Measurements from ENCODE around the gene IL1RAPL2.

The IL1RAPL2 gene

DNA sequence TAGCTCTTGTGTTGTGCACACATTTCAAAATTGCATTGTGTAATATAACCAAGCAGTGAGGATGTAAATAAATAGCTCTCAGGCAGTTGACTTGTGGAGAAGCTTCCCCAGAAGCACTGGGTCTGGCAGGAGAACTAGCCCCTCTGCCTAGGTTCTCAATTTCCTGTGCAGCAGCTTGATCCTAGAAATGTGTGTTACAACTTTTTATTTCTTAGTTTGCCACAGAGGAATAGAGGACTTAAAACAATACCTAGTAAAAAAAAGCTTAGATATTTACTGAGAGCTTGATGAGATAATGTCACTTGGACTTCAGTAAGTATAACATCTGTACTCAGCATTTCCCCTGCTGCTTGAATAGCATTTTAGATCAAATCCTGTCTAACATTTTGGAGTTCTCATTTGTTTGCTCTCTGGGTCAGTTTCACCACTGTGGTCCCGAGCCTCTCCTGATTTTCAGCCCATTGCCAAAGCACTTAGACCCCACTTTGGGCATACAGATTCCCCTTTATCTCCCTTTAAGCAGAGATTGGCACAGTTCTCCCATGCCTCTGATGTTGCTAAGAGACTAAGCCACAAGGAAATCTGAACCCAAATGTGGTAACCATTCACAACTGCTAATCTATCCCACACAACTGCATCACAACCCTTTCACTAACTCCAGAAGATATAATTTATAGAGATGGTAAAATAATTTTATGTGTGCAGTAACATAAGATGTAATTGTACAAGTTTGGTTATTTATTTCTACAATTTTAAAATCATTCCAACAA lies 1158.2 kb downstream of the IL1RAPL2 start:
- no peaks in the 10 kb centered on the region for H3K4me1 ChIP-seq (ENCODE audit: insufficient read depth, low read length)
- no peak overlapping the region for H2AFZ ChIP-seq (ENCODE audit: low read depth, low read length)
- no peaks in the 10 kb centered on the region for H3K27me3 ChIP-seq (ENCODE audit: insufficient read depth, low read length)
- no peaks in the 10 kb centered on the region for H3K9me3 ChIP-seq (ENCODE audit: low read length)
- no peak overlapping the region for H3K4me3 ChIP-seq (ENCODE audit: low read length)
- H3K36me3 ChIP-seq (ENCODE audit: insufficient read depth, low read length) = no peaks in the 10 kb centered on the region

DNA sequence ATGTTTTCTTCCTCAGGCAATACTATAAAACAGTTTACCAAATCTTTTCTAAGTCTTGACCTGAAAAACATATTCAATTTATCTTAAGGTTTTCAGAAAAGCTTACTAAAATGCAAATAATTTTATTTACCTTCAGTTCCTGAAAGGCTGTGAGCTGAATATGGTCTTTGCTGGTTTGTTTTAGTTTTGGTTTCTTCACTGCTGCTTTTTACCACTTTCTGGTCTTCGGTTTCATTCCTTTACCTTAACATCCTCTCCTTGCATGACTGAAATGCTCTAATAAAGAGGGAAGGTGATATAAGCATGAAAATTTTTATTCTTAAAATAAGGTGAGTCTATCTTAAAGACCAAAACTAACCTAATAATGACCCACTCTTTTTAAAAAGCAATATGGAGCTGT lies 1159.2 kb downstream of the IL1RAPL2 start:
- H3K4me1 ChIP-seq (ENCODE audit: insufficient read depth, low read length) = no peaks in the 10 kb centered on the region
- no peaks in the 10 kb centered on the region for H3K9me3 ChIP-seq (ENCODE audit: low read length)
- H3K27me3 ChIP-seq (ENCODE audit: insufficient read depth, low read length) = no peaks in the 10 kb centered on the region
- H2AFZ ChIP-seq (ENCODE audit: low read depth, low read length) = no peak overlapping the region
- no peaks in the 10 kb centered on the region for H3K36me3 ChIP-seq (ENCODE audit: insufficient read depth, low read length)
- H3K4me3 ChIP-seq (ENCODE audit: low read length) = no peak overlapping the region

DNA sequence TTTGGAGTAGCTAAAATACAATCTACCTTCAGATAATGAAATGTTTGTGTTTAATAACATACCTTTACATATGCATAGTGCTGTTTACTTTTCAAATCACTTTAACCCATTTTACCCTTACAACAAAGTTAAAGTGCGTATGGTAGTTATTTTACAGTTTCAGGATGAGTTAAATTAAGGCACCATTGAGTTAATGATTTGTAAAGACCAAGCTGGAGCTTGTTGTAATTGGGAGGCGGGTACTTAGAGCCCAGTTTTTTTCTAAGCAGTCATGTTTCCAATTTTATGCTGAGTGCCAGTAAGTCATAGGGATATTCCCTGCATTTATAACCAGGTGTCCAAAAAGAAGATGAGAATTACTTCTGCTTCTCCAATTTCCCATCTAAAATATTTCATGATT lies 1172.2 kb downstream of the IL1RAPL2 start:
- Histone ChIP-seq H3K27me3 (ENCODE audit: insufficient read depth, low read length) (no peaks in the 10 kb centered on the region), H2AFZ (ENCODE audit: low read depth, low read length) (no peak overlapping the region), H3K36me3 (ENCODE audit: insufficient read depth, low read length) (no peaks in the 10 kb centered on the region)

DNA sequence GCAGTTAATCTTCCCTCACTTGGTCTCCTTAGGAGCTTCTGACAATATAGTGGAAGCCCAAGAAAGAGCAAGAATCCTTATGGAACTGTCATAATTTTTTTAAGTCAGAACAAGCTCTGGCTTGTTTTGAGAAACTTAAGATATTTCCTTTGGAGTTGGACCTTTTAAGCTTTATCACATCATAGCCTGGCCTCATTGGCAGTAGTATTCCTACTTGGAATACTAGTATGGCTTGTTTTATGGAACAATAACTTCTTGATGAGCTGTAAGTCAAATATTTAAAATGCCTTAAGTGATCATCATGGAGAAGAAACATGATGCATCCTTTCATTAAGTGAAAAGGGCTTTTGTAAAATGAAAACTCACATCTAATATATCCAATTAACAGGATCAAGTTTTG lies 1178.3 kb downstream of the IL1RAPL2 start:
- Histone ChIP-seq H3K4me3 (ENCODE audit: low read length) (no peak overlapping the region), H3K4me1 (ENCODE audit: insufficient read depth, low read length) (no peaks in the 10 kb centered on the region), H2AFZ (ENCODE audit: low read depth, low read length) (no peak overlapping the region), H3K27me3 (ENCODE audit: insufficient read depth, low read length) (no peaks in the 10 kb centered on the region), H3K36me3 (ENCODE audit: insufficient read depth, low read length) (no peaks in the 10 kb centered on the region), H3K9me3 (ENCODE audit: low read length) (no peaks in the 10 kb centered on the region)

More for the DNA sequence above, 1172.2 kb downstream of the IL1RAPL2 start:
- Histone ChIP-seq H3K4me3 (ENCODE audit: low read length) (no peak overlapping the region), H3K4me1 (ENCODE audit: insufficient read depth, low read length) (no peaks in the 10 kb centered on the region), H3K9me3 (ENCODE audit: low read length) (no peaks in the 10 kb centered on the region)

DNA sequence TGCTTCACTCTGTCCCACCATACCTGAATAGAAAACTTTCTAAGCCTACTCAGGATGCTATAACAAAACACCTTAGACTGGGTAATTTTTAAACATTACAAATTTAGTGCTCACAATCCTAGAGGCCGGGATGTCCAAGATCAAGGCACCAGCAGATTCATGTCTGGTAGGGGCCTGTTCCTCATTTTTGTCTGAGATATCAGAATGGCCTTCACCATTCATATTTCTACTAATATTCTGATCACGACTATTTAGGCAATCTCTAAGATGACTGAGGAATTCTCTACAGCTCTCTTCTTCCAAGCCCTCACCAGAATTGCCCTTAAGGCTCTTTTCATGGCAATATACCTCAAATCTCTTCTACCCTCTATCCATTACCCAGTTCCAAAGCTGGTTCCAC lies 1178.9 kb downstream of the IL1RAPL2 start:
- no peaks in the 10 kb centered on the region for H3K36me3 ChIP-seq (ENCODE audit: insufficient read depth, low read length)
- H3K27me3 ChIP-seq (ENCODE audit: insufficient read depth, low read length) = no peaks in the 10 kb centered on the region
- H3K9me3 ChIP-seq (ENCODE audit: low read length) = no peaks in the 10 kb centered on the region
- H2AFZ ChIP-seq (ENCODE audit: low read depth, low read length) = no peak overlapping the region
- H3K4me3 ChIP-seq (ENCODE audit: low read length) = no peak overlapping the region
- no peaks in the 10 kb centered on the region for H3K4me1 ChIP-seq (ENCODE audit: insufficient read depth, low read length)

DNA sequence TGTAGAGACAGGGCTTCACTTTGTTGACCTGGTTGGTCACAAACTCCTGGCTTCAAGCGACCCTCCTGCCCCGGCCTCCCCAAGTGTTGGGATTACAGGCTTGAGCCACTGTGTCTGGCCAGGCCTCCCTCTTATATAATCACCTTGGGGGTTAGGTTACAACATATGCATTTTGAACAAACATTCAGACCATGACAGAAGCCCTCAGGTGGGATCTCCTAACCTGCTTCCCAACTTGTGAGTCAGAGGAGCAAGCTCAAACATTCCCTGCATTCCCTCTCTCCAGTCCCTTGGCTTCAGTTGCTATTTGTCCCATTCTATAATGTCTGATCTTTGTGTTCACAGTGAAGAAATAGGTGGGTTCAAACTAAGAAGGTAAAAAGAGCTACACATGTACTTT lies 1179.9 kb downstream of the IL1RAPL2 start:
- Histone ChIP-seq H3K4me1 (ENCODE audit: insufficient read depth, low read length) (no peaks in the 10 kb centered on the region), H3K27me3 (ENCODE audit: insufficient read depth, low read length) (no peaks in the 10 kb centered on the region), H3K36me3 (ENCODE audit: insufficient read depth, low read length) (no peaks in the 10 kb centered on the region), H2AFZ (ENCODE audit: low read depth, low read length) (no peak overlapping the region), H3K4me3 (ENCODE audit: low read length) (no peak overlapping the region), H3K9me3 (ENCODE audit: low read length) (no peaks in the 10 kb centered on the region)

DNA sequence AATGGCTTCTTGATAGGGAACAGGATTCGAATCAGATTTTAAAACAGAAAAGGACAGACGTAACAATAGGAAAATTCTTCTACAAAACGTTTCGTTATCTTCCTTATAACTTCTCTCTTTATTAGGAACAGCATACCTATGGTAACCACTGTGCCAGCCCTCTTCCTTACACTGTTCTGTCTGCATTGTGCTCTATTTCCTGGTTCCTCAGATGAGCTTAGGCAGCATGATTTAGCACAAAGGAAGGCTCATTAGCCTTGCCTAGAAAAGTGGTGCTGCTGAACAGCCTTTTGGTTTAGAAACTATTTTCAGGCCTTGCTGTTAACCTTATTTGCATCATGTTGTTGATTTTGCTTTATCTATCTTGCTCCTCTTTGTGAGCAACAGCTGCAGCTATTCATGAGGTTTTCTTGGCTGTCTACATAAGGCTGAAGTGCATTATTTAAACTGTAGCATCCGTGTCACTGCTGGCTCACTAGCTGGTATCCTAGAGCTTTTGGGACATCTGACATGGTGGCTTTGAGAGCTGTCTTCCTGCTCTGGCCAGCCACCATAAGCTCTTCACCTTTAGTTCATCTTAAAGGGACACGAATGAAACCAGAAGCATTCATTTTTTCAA lies 1186.4 kb downstream of the IL1RAPL2 start:
- no peaks in the 10 kb centered on the region for H3K36me3 ChIP-seq (ENCODE audit: insufficient read depth, low read length)
- H3K9me3 ChIP-seq (ENCODE audit: low read length) = no peaks in the 10 kb centered on the region
- no peaks in the 10 kb centered on the region for H3K27me3 ChIP-seq (ENCODE audit: insufficient read depth, low read length)
- no peak overlapping the region for H3K4me3 ChIP-seq (ENCODE audit: low read length)
- no peak overlapping the region for H2AFZ ChIP-seq (ENCODE audit: low read depth, low read length)
- no peaks in the 10 kb centered on the region for H3K4me1 ChIP-seq (ENCODE audit: insufficient read depth, low read length)

DNA sequence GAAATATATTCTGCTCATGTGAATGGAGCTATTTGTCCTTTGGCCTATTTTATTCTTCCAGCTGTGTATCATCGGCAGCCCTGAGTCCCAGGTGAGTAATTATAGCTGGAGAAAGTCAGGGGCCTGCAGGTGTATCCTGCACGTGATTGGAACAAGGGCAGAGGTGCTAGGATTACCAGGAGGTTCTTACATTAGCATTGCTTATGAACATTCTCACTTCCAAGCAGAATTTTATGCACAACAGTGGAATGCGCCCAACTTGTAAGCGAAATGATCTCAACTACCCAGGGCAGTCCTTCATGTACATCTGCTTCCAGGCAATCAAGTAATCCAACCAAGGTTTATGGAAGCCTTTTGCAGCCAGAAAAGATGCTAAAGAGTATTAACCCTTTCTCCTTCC lies 1187.4 kb downstream of the IL1RAPL2 start:
- no peak overlapping the region for H3K4me3 ChIP-seq (ENCODE audit: low read length)
- no peak overlapping the region for H2AFZ ChIP-seq (ENCODE audit: low read depth, low read length)
- H3K36me3 ChIP-seq (ENCODE audit: insufficient read depth, low read length) = no peaks in the 10 kb centered on the region
- no peaks in the 10 kb centered on the region for H3K4me1 ChIP-seq (ENCODE audit: insufficient read depth, low read length)
- H3K27me3 ChIP-seq (ENCODE audit: insufficient read depth, low read length) = no peaks in the 10 kb centered on the region
- H3K9me3 ChIP-seq (ENCODE audit: low read length) = no peaks in the 10 kb centered on the region

DNA sequence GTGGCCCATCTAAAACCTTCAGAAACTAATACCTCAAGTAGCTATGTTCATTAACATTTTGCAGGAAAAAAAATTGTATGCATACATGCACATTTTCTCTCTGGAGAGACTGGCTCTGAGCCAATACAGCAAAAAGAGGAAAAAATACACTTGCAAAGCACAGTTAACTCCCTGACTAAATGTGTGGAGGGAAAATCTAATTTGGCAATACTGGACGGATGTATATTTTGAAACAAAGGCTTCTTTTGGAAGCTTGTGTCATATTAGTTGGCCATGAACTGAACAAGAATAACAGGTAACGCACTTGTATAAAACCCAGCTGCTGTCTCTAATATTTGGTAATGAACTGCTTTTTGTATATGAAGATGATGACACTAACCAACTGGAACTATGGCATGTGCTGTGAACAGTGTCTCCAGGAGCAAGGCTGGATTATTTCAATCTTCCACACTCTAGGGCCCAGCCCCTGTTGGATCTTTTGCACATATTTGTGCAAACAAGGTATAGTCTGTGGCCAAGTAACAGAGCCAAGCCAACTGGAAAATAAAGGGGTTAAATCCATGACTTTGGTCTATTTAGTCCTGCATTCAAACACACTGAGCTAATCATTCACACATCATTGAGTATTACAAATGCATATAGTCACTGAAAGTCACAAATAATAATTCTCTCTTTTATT lies 1188.4 kb downstream of the IL1RAPL2 start:
- H3K36me3 ChIP-seq (ENCODE audit: insufficient read depth, low read length) = no peaks in the 10 kb centered on the region
- H2AFZ ChIP-seq (ENCODE audit: low read depth, low read length) = no peak overlapping the region
- no peaks in the 10 kb centered on the region for H3K27me3 ChIP-seq (ENCODE audit: insufficient read depth, low read length)
- H3K9me3 ChIP-seq (ENCODE audit: low read length) = no peaks in the 10 kb centered on the region
- H3K4me3 ChIP-seq (ENCODE audit: low read length) = no peak overlapping the region
- no peaks in the 10 kb centered on the region for H3K4me1 ChIP-seq (ENCODE audit: insufficient read depth, low read length)

DNA sequence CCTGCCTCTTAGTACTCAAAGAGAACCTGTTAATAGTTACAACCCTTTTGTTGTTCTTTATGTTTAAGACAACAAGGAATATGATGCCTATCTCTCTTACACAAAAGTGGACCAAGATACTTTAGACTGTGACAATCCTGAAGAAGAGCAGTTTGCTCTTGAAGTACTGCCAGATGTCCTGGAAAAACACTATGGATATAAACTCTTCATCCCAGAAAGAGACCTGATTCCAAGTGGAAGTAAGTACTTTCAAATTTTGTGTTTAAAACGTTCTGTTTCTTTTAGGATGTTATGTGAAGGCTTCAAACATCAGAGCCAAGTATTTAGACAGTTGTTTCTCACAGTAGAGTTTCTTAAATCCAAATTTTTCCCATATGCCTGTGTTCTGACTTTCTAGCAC lies 1189.1 kb downstream of the IL1RAPL2 start:
- H3K36me3 ChIP-seq (ENCODE audit: insufficient read depth, low read length) = no peaks in the 10 kb centered on the region
- H3K4me3 ChIP-seq (ENCODE audit: low read length) = no peak overlapping the region
- H3K9me3 ChIP-seq (ENCODE audit: low read length) = no peaks in the 10 kb centered on the region
- no peak overlapping the region for H2AFZ ChIP-seq (ENCODE audit: low read depth, low read length)
- H3K27me3 ChIP-seq (ENCODE audit: insufficient read depth, low read length) = no peaks in the 10 kb centered on the region
- H3K4me1 ChIP-seq (ENCODE audit: insufficient read depth, low read length) = no peaks in the 10 kb centered on the region

DNA sequence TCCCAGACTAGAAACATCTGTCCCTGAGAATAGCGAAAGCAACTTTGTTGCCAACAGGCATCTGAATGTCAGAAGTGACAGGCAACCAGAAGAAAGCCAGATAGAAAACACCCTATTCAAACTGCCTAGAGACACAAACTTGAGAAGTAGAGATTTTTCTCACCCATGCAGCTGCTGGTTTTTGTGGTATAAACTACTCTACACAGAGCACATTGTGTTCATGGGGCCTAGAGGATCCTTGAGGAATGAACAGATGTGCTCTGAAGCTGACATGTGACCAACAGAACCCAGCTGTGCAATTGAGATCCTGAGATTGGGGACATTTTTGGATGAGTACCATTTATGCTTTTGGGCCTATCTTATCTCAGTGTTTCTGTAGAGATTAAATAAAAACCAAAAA lies 1192.8 kb downstream of the IL1RAPL2 start:
- no peak overlapping the region for H3K4me3 ChIP-seq (ENCODE audit: low read length)
- H3K4me1 ChIP-seq (ENCODE audit: insufficient read depth, low read length) = no peaks in the 10 kb centered on the region
- H3K27me3 ChIP-seq (ENCODE audit: insufficient read depth, low read length) = no peaks in the 10 kb centered on the region
- H3K9me3 ChIP-seq (ENCODE audit: low read length) = no peaks in the 10 kb centered on the region
- no peaks in the 10 kb centered on the region for H3K36me3 ChIP-seq (ENCODE audit: insufficient read depth, low read length)
- H2AFZ ChIP-seq (ENCODE audit: low read depth, low read length) = no peak overlapping the region

DNA sequence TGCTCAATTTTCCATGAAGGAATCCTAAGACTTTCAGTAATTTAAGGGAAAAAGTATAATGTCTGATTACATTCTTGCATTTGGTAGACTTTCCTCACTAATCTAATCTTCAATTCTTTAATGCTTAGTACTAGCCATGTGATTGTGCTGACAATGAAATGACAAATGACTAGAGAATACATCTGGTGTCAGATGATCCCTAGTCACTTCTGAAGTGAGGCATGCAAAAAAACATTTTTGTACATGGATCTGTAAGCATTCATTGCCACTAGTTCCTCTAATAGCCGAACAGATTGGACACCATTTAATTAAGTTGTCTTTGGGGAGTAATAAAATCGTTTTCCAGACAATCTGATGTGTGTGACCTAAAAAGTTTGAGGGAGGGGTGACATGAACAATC lies 1193.6 kb downstream of the IL1RAPL2 start:
- H3K4me1 ChIP-seq (ENCODE audit: insufficient read depth, low read length) = no peaks in the 10 kb centered on the region
- no peaks in the 10 kb centered on the region for H3K27me3 ChIP-seq (ENCODE audit: insufficient read depth, low read length)
- no peak overlapping the region for H2AFZ ChIP-seq (ENCODE audit: low read depth, low read length)
- H3K4me3 ChIP-seq (ENCODE audit: low read length) = no peak overlapping the region
- H3K36me3 ChIP-seq (ENCODE audit: insufficient read depth, low read length) = no peaks in the 10 kb centered on the region
- H3K9me3 ChIP-seq (ENCODE audit: low read length) = no peaks in the 10 kb centered on the region

DNA sequence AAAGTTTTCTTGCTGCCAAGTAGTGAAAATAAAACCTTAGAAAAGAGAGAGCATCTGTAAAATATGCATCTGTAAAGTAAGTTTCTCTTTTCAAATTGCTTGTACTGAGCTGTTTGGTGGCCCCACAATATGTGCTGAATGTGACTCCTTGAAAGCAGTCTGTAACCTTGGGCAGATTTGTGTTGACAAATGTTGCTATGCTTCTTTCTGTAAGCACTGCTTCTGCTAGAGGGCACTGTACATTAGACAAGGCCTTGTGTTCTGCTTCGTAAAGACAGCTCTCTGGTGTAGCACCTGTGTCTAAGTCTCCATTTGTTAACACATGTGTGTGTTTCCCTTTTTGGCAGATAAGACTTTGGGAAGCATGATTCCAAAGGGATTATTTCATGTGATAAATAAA lies 1199.7 kb downstream of the IL1RAPL2 start:
- H3K4me3 ChIP-seq (ENCODE audit: low read length) = no peak overlapping the region
- H2AFZ ChIP-seq (ENCODE audit: low read depth, low read length) = no peak overlapping the region
- no peaks in the 10 kb centered on the region for H3K36me3 ChIP-seq (ENCODE audit: insufficient read depth, low read length)
- H3K27me3 ChIP-seq (ENCODE audit: insufficient read depth, low read length) = peaks cover 5% of the 10 kb centered on the region
- H3K4me1 ChIP-seq (ENCODE audit: insufficient read depth, low read length) = no peaks in the 10 kb centered on the region
- no peaks in the 10 kb centered on the region for H3K9me3 ChIP-seq (ENCODE audit: low read length)

All from neuron (in vitro differentiated cells).